GM18505 (cell line): Measurements from ENCODE around the gene CD34.

Source experiments
- ATAC-seq: cut with Tn5 transposase; IDR thresholded peaks from one replicate; pipeline ENCODE4 v1.9.1; 2021; ENCODE audit not compliant: unreplicated experiment
- POLR2A ChIP-seq: IDR thresholded peaks from 4 replicates; pipeline ENCODE4 v1.6.1; 2011; ENCODE audit warnings: borderline replicate concordance; ENCODE audit not compliant: insufficient read depth, insufficient read length; ENCODE audit errors: extremely low read depth

CD34 gene

GRCh38 chr1:207898836-207899235 lies 12.1 kb downstream of the CD34 start:
- no peak for ATAC-seq
- TF ChIP-seq POLR2A = no peak

GRCh38 chr1:207898260-207898659 lies 12.7 kb downstream of the CD34 start:
- no peak for ATAC-seq

DNA sequence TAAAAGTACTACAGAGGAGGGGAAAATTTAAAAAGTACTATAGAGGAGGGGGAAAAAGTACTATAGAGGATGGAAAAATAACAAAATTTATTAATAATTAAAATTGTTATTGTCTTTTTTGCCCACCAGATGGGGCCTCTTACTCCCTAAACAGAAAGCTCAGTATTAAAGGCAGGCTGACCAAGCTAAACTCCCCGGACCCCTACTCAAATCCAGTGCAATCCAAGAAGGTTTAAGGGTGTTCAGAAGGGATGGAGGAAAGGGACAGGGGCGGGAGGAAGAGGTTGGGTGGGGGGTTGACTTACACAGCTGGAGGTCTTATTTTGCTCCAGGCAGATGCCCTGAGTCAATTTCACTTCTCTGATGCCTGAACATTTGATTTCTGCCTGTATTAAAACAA lies 13.7 kb downstream of the CD34 start:
- no peak for ATAC-seq
- TF ChIP-seq POLR2A = no peak

More at GRCh38 chr1:207898260-207898659, 12.7 kb downstream of the CD34 start:
- TF ChIP-seq POLR2A = no peak

DNA sequence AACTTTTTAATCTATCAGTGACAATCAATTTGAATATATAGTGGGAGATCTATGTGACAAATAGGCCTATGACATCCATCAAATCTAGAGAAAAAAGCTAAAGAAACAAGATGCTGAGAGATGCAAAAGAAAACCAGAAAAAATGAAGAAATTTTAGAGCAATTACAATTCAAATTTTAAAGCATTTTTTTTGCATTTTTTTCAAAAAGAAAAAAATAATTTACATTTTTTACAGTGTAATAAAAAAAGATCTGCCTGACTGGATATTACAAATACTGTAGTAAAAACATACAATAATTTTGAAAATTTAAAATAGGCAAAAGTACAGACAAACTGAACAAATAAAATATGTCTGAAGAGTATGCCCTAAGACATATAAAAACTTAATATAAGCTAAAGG lies 14.4 kb downstream of the CD34 start:
- no peak for TF ChIP-seq POLR2A
- ATAC-seq = no peak

DNA sequence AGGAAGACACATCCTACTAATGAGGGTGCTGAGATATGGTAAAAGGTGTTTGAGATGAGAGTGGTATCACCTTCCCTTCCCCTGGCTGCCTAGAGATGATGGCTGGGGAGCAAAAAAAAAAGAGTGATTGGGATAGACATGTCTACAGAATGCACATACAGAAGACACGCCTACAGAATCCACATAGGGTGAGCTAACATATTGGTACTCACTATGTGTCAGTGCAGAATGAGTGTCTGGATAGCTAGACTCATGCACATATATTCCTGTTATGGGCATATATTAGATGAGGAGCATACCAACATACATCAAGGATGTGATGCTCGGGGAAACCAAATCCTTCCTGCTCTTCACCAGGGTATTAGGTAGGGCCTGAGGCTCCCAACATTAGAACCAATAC lies 16.2 kb downstream of the CD34 start:
- no peak for ATAC-seq
- no peak for TF ChIP-seq POLR2A

DNA sequence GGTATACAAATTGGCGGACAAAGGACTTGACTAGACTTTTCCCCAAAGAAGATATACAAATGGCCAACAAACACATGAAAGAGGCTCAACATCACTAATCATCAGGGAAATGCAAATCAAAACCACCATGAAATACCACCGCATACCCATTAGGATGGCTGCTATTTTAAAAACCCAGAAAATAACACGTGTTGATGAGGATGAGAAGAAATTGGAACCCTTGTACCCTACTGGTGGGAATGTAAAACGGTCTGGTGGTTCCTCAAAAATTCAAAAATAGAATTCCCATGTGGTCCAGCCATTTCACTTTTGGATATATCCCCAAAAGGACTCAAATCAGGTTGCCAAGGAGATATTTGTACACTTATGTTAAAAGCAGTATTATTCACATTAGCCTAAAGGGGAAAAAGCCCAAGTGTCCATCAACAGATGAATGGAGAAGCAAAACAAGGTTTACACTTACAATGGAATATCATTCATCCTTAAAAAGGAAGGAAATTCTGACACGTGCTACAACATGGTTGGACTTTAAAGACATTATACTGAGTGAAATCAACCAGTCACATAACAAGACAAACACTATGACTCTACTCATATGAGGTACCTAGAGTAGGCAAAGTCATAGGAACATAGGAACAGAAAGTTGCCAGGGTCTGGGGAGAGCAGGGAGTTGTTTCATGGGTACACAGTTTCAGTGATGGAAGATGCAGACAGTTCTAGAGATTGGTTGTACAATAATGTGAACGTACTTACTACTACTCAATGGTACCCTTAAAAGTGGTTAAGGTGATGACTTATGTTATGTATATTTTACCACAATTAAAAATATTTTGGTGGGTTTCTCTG lies 17.0 kb downstream of the CD34 start:
- no peak for ATAC-seq
- no peak for TF ChIP-seq POLR2A

DNA sequence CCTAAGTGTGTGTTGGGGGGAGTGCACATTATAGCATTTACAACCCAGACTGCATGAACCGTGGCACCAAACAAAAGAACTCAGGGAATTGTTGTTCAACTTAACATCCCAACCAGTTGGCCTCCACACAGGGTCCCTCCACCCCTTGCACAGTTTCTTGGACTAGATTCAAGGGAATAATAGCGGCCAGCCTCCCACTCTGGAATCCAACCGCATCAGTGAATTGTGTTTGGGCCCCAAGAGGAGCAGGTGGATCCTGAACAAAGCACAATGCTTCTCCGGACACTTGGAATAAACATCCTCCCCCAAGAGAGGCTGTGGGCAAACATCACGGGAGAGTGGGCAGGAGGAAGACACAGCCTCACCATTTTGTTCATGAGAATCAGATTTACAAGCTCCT lies 18.2 kb downstream of the CD34 start:
- TF ChIP-seq POLR2A = no peak

GRCh38 chr1:207891148-207891547 lies 19.8 kb downstream of the CD34 start:
- ATAC-seq = no peak
- no peak for TF ChIP-seq POLR2A

More for the DNA sequence above, 18.2 kb downstream of the CD34 start:
- ATAC-seq = no peak

DNA sequence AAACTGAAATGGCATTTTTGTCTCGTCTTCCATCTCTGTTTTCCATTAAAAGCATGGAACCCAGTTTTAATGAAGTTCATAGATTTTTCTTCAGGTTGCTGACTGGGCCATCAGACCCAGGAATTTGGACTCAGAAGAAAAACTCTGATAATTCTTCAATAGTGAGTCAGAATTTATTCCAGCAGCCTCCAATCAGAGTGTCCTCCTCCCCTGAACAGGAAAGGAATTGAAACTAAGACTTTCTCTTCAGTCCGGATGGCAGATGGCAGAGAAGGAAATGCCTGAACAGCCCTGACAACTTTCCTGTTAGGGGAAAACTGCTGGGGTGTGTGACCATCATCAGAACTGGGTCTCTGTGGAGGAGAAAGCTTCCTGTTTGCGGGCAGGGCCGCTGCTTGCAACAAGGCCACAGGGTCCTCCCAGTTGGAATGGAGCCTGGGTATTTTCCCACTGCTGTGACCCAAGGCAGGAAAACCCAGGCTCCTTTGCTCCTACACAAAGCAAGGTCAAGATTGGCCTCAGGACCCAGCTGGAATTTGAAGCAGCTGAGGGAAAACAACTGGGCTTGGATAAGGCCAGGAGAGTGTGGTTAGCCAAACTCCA lies 20.7 kb downstream of the CD34 start:
- no peak for ATAC-seq
- no peak for TF ChIP-seq POLR2A

- no peak for ATAC-seq
- no peak for TF ChIP-seq POLR2A
Observed at GRCh38 chr1:207888652-207889051, 22.3 kb downstream of the CD34 start.

DNA sequence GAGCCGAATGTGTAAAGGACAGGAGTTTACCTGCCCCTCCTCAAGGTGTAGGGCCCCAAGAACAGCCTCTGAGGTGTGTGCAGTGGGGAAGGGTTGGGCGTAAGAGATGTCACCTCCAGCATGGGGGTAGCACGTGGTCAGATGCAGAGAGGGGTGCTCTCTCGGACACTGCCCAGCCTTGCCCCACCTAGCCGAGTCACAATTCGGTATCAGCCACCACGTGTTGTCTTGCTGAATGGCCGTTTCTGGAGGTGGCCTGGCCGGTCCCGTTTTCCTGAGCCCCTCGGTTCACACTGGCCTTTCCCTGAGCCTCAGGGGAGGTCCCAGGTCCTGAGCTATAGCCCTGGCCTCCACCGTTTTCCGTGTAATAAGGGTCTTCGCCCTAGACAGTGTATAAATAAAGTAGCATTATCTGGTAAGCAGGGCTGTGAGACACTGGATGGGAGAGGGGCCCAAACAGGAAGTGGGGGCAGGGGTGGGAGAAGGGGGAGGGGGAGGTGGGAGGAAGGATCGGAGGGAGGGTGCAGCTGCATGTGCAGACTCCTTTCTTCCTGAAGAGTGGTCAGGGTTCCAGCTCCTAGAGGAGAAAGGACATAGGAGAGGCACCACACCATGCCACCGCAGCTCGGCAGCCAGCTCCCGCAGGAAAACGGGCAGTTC lies 23.3 kb downstream of the CD34 start:
- ATAC-seq = no peak
- no peak for TF ChIP-seq POLR2A

DNA sequence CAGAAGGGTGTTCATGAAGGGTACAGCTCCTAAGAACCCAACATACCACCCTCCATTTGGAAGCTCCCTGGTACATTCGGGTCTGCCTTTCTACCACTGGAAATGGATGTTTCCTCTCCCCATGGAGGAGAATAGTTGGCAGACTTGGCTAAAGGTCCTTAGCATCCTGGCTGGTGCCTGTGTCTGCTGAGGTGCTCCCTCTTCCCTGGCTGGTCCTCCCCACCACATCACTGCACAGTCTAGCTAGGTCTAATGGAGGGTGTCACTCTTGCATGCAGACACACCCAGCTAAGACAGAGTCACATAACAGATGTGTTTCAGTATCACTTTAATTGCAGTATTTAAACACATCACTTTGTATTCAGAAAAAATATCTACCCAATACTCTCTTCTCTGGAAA lies 24.7 kb downstream of the CD34 start:
- TF ChIP-seq POLR2A = no peak
- ATAC-seq = no peak

- TF ChIP-seq POLR2A = no peak
- ATAC-seq = peak; percentile 60
Observed at GRCh38 chr1:207885129-207886032, 25.5 kb downstream of the CD34 start.
